Gastroesophageal sphincter (tissue), 4 donors: ENCODE measurements around the gene TRIM63. TPM values are rescaled to one million over a fixed set of nuclear protein-coding genes. Genes with fewer than 3 reads are reported as not detected.

ENCODE experiments used
- ATAC-seq: fragments of 150-250 bp; one replicate; pipeline ENCODE4 v1.9.1; 2016; ENCODE audit warnings: mild to moderate bottlenecking, moderate library complexity
- H3K27ac ChIP-seq, 4 donors: fragments of 200-600 bp; sonication (generic) in 3 of 4; 1 replicate in 3 of 4; 2 replicates in 1 of 4; pipeline ENCODE4 v1.5.1; 2016 to 2019
- H3K27me3 ChIP-seq: fragments of 200-600 bp; sonication (generic); one replicate; pipeline ENCODE4 v1.5.1; 2019
- H3K36me3 ChIP-seq, 2 donors: fragments of 200-600 bp; sonication (generic); one replicate each; pipeline ENCODE4 v1.5.1; 2019; ENCODE audit warnings: control low read depth in 1 of 2
- H3K4me1 ChIP-seq, 3 donors: fragments of 200-600 bp; sonication (generic); 1 replicate in 2 of 3; 2 replicates in 1 of 3; pipeline ENCODE4 v1.5.1; 2016 to 2019; ENCODE audit warnings: control low read depth in 2 of 3
- H3K4me3 ChIP-seq, 2 donors: fragments of 200-600 bp; sonication (generic); one replicate each; pipeline ENCODE4 v1.5.1; 2019; ENCODE audit warnings: mild to moderate bottlenecking in 1 of 2, moderate library complexity in 1 of 2
- H3K9me3 ChIP-seq, 3 donors: fragments of 200-600 bp; sonication (generic); one replicate each; pipeline ENCODE4 v1.5.1; 2017 to 2019; ENCODE audit warnings: control low read depth in 2 of 3
- EP300 ChIP-seq: sonication (generic); formaldehyde crosslinking; IDR thresholded peaks from one replicate; pipeline ENCODE4 v1.6.1; 2017; ENCODE audit warnings: antibody characterized with exemption, mild to moderate bottlenecking
- POLR2A ChIP-seq, 2 donors: fragments of 450-650 bp; IDR thresholded peaks; one replicate each; pipeline ENCODE4 v1.6.1; 2017; ENCODE audit warnings: antibody characterized with exemption in 2 of 2, mild to moderate bottlenecking in 2 of 2, moderate library complexity in 1 of 2
- POLR2AphosphoS5 ChIP-seq: sonication (generic); formaldehyde crosslinking; IDR thresholded peaks from one replicate; pipeline ENCODE4 v1.6.1; 2017; ENCODE audit warnings: antibody characterized with exemption
- WGBS, 2 donors: methylation state at CpG; one replicate each; pipeline ENCODE4 v1.1.5; 2018; ENCODE audit warnings: low coverage in 1 of 2; 5-methylcytosine and 5-hydroxymethylcytosine counted together
- total RNA-seq, 4 donors: library from RNA; depleted of rRNA; stranded (reverse); fragments of >200 nt; gene quantifications; one replicate each; pipeline ENCODE4 v1.1.0, GENCODE V29; 2016
- TF ChIP-seq, protein P1 (sequence below), 4 experiments: fragments of 200-600 bp in 2 of 4; fragments of 450-650 bp in 2 of 4; sonication (generic) in 1 of 4; IDR thresholded peaks; one replicate each; pipeline ENCODE4 v1.5.1; 2017 to 2019; ENCODE audit warnings: antibody characterized with exemption in 4 of 4, mild to moderate bottlenecking in 2 of 4, moderate library complexity in 2 of 4

The TRIM63 gene
- total RNA-seq, 4 donors from 2014 or later = 0.15 to 2.3 (median 0.82) TPM

DNA sequence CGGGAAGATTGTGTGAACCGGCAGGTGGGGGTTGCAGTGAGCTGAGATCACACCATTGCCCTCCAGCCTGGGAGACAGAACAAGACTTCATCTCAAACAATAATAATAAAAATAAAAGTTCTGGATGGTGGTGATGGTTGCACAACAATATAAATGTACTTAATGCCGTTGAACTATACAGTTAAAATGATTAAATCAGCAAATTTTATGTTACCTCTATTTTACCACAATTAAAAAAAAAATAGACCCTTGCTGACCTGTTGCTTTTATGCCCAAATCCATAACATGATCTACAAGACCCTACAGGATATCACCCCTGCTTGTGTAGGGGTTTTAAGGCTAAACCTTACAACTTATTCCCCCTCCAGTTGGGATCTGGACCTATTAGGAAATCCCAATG lies 32.4 kb upstream of the TRIM63 start:
- Histone ChIP-seq H3K27ac (no peak overlapping the region), H3K4me3 (no peak overlapping the region), H3K36me3 (no peaks in the 10 kb centered on the region), H3K9me3 (no peaks in the 10 kb centered on the region), H3K4me1 (peaks cover 0 to 7% (median 0%) of the 10 kb centered on the region in 3 donors), H3K27me3 (peaks cover 27% of the 10 kb centered on the region)
- no peak for ATAC-seq
- WGBS, 2 donors = 90 to 91% methylated on average over 2 to 3 of the region's 3 CpGs
- TF ChIP-seq POLR2A (IDR thresholded peaks at IDR 0.05) (no peak), POLR2AphosphoS5 (no peak), EP300 (no peak)
- TF ChIP-seq, protein P1, sequence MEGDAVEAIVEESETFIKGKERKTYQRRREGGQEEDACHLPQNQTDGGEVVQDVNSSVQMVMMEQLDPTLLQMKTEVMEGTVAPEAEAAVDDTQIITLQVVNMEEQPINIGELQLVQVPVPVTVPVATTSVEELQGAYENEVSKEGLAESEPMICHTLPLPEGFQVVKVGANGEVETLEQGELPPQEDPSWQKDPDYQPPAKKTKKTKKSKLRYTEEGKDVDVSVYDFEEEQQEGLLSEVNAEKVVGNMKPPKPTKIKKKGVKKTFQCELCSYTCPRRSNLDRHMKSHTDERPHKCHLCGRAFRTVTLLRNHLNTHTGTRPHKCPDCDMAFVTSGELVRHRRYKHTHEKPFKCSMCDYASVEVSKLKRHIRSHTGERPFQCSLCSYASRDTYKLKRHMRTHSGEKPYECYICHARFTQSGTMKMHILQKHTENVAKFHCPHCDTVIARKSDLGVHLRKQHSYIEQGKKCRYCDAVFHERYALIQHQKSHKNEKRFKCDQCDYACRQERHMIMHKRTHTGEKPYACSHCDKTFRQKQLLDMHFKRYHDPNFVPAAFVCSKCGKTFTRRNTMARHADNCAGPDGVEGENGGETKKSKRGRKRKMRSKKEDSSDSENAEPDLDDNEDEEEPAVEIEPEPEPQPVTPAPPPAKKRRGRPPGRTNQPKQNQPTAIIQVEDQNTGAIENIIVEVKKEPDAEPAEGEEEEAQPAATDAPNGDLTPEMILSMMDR (IDR thresholded peaks at IDR 0.05) = no peak

DNA sequence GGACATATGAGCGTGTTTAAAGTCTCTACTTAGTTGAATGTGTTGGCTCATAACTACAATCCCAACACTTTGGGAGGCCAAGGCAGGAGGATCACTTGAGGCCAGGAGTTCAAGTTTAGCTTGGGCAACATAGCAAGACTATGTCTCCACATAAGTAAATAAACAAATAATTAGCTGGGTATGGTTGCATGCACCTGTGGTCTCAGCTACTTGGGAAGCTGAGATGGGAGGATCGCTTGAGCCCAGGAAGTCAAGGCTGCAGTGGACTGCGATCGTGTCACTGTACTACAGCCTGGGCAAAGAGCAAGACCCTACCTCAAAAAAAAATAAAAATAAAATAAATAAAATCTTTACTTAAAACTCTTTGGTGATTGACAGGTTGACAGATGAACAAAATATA lies 31.2 kb upstream of the TRIM63 start:
- H3K9me3 ChIP-seq = no peaks in the 10 kb centered on the region
- no peak for TF ChIP-seq POLR2AphosphoS5
- TF ChIP-seq, protein P1 (IDR thresholded peaks at IDR 0.05) = no peak
- TF ChIP-seq POLR2A (IDR thresholded peaks at IDR 0.05) = no peak
- no peak for TF ChIP-seq EP300
- no peaks in the 10 kb centered on the region for H3K36me3 ChIP-seq
- peaks cover 38% of the 10 kb centered on the region for H3K27me3 ChIP-seq
- no peak for ATAC-seq
- WGBS, 2 donors = 95 to 100% methylated on average over 3 of the region's 4 CpGs
- no peak overlapping the region for H3K27ac ChIP-seq
- no peak overlapping the region for H3K4me3 ChIP-seq
- H3K4me1 ChIP-seq = peaks cover 0 to 15% (median 0%) of the 10 kb centered on the region in 3 donors

DNA sequence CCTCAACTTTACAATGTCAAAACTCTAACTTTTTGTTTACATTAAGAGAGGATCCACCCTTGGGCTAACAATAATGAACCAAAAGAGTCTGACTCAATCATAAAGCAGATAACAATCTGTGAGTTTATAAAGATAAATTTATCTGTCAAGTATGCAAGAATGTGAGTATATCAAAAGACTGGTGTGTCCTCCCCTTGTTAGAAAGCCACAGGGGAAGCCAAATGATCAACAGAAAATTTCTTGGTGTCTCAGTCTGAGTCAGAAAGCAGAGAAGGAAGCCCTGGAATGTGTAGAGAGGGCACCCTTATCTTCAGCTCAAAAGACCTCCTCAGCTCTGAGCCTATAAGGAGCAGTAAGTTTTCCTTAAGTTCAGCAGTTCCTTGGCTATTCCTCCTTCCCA lies 30.3 kb upstream of the TRIM63 start:
- TF ChIP-seq POLR2AphosphoS5 (no peak), POLR2A (IDR thresholded peaks at IDR 0.05) (no peak), EP300 (no peak)
- TF ChIP-seq, protein P1 (IDR thresholded peaks at IDR 0.05) = no peak

DNA sequence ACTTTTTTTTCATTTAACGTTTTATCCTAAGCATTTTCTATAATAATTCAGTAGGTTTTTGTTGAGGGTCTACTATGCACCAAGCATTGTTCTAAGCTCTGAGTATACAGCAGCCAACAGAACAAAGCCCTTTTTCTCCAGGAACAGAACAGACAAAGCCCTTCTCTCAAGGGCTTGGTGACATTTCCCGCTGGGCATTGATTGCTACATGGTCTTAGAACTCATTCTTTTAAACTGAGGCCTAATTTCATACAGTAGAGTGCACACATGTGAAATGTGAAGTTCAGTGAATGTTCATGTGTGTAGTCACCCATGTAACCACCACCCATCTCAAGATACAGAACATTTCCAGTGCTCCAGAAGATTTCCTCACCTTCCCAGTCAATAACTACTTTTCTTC lies 29.0 kb upstream of the TRIM63 start:
- Histone ChIP-seq H3K36me3 (no peaks in the 10 kb centered on the region), H3K9me3 (no peaks in the 10 kb centered on the region), H3K4me3 (no peak overlapping the region), H3K27ac (no peak overlapping the region), H3K4me1 (peaks cover 0 to 16% (median 0%) of the 10 kb centered on the region in 3 donors), H3K27me3 (peaks cover 55% of the 10 kb centered on the region)
- WGBS, 2 donors = 66 to 88% methylated on average over 2 of the region's 2 CpGs
- TF ChIP-seq POLR2AphosphoS5 (no peak), POLR2A (IDR thresholded peaks at IDR 0.05) (no peak)
- TF ChIP-seq, protein P1 (IDR thresholded peaks at IDR 0.05) = no peak
- ATAC-seq = no peak

More for the DNA sequence above, 30.3 kb upstream of the TRIM63 start:
- no peak for ATAC-seq
- Histone ChIP-seq H3K27ac (no peak overlapping the region), H3K4me3 (no peak overlapping the region), H3K9me3 (no peaks in the 10 kb centered on the region), H3K4me1 (peaks cover 0 to 16% (median 0%) of the 10 kb centered on the region in 3 donors), H3K36me3 (no peaks in the 10 kb centered on the region), H3K27me3 (peaks cover 43% of the 10 kb centered on the region)

DNA sequence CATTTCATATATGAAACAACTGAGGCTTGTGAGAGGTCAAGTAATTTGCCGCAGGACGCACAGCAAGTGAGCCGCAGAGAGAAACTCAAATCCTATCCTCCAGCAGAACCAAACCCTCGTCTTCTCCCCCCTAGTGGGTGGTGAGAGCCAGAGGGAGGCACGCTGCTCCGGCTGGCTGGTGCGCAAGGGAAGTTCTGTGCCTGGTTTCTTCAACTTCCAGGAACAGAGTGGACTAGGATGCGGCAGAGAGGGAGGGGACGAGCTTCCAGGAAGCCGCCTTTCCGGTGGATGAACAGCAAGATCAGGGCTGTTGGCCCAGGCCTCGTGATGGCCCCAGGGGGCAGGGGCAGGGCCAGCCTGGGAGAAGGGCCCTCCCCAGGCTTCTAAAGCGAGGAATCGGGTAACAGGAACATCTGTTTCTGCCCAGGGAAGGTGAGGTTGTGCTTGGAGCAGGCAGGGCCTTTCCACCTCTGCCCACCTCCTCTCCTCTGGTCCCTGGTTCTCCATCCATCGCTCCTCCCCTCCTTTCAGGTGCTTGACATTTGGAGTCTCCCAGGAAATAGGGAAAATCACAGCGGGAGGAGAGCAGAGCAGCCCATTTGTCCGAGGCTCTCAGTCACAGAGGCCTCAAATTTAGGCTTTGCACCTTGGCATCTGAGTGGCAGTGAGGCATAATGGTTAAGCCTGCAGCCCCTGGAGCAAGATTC lies 27.4 kb upstream of the TRIM63 start:
- TF ChIP-seq EP300 (no peak), POLR2AphosphoS5 (peak; percentile 14)
- Histone ChIP-seq H3K4me1 (peaks cover 0 to 16% (median 0%) of the 10 kb centered on the region in 3 donors), H3K36me3 (no peaks in the 10 kb centered on the region), H3K4me3 (no peak overlapping the region), H3K9me3 (no peaks in the 10 kb centered on the region), H3K27ac (peak overlapping the region in 1 of 4 donors; percentile 5), H3K27me3 (peaks cover 61% of the 10 kb centered on the region)
- WGBS, 2 donors = 26 to 54% methylated on average over 9 of the region's 17 CpGs
- ATAC-seq = peak; percentile 77
